Measurements from ENCODE around the gene EXOG. TPM values are rescaled to one million over a fixed set of nuclear protein-coding genes. Genes with fewer than 3 reads are reported as not detected.

EXOG gene
- total and polyA plus RNA-seq, 2 experiments from 2014 or later: 6.3 to 7.5 TPM

- Histone ChIP-seq H3K4me1 (ENCODE audit: insufficient read depth) (no peaks in the 10 kb centered on the region), H3K9me2 (replicated peaks; ENCODE audit: insufficient read depth) (no peaks in the 10 kb centered on the region), H4K20me1 (ENCODE audit: insufficient read depth, poor library complexity, severe bottlenecking) (peaks cover 15% of the 10 kb centered on the region), H3K36me3 (replicated peaks; ENCODE audit: insufficient read depth, low read depth) (no peaks in the 10 kb centered on the region), H2AFZ (no peak overlapping the region), H3K9me3 (ENCODE audit: low read depth) (no peaks in the 10 kb centered on the region), H3K27me3 (no peaks in the 10 kb centered on the region), H3K4me2 (no peak overlapping the region), H3K27ac (no peak overlapping the region), H3K4me3 (no peak overlapping the region), H3K79me2 (peaks cover 20% of the 10 kb centered on the region)
- 80% methylated on average over 10 of the region's 10 CpGs for WGBS (ENCODE audit: low lambda C conversion rate, missing lambda C conversion rate)
- DNase-seq (ENCODE audit: low spot score): peak; percentile 83
- peak; percentile 86 for TF ChIP-seq CTCF (IDR thresholded peaks at IDR 0.05; ENCODE audit: poor library complexity)
- no peak for TF ChIP-seq EZH2 (IDR thresholded peaks at IDR 0.05; ENCODE audit: borderline replicate concordance)
Measured at GRCh38 chr3:38479431-38480092, 16.6 kb upstream of the EXOG start.

- Histone ChIP-seq H3K4me1 (ENCODE audit: insufficient read depth) (no peaks in the 10 kb centered on the region), H3K9me2 (replicated peaks; ENCODE audit: insufficient read depth) (no peaks in the 10 kb centered on the region), H3K79me2 (peaks cover 15% of the 10 kb centered on the region), H3K9me3 (ENCODE audit: low read depth) (no peaks in the 10 kb centered on the region), H3K27me3 (no peaks in the 10 kb centered on the region), H3K4me3 (no peak overlapping the region), H2AFZ (no peak overlapping the region), H3K4me2 (no peak overlapping the region), H4K20me1 (ENCODE audit: insufficient read depth, poor library complexity, severe bottlenecking) (peaks cover 10% of the 10 kb centered on the region), H3K27ac (no peak overlapping the region), H3K36me3 (replicated peaks; ENCODE audit: insufficient read depth, low read depth) (no peaks in the 10 kb centered on the region)
- no peak for DNase-seq (ENCODE audit: low spot score)
- TF ChIP-seq CTCF (IDR thresholded peaks at IDR 0.05; ENCODE audit: poor library complexity): no peak
- no peak for TF ChIP-seq EZH2phosphoT487 (IDR thresholded peaks at IDR 0.05; ENCODE audit: low read depth, severe bottlenecking, unreplicated experiment)
- WGBS (ENCODE audit: low lambda C conversion rate, missing lambda C conversion rate): 87% methylated on average over 3 of the region's 3 CpGs
Measured at GRCh38 chr3:38480093-38480445, 16.1 kb upstream of the EXOG start.

- peaks cover 8% of the 10 kb centered on the region for H4K20me1 ChIP-seq (ENCODE audit: insufficient read depth, poor library complexity, severe bottlenecking)
- H3K9me3 ChIP-seq (ENCODE audit: low read depth): no peaks in the 10 kb centered on the region
- WGBS (ENCODE audit: low lambda C conversion rate, missing lambda C conversion rate): 89% methylated on average over 2 of the region's 2 CpGs
- TF ChIP-seq EZH2 (IDR thresholded peaks at IDR 0.05; ENCODE audit: borderline replicate concordance) (no peak), EZH2phosphoT487 (IDR thresholded peaks at IDR 0.05; ENCODE audit: low read depth, severe bottlenecking, unreplicated experiment) (no peak), CTCF (IDR thresholded peaks at IDR 0.05; ENCODE audit: poor library complexity) (no peak)
- H3K27me3 ChIP-seq: no peaks in the 10 kb centered on the region
- H3K27ac ChIP-seq: no peak overlapping the region
- H2AFZ ChIP-seq: no peak overlapping the region
- H3K4me3 ChIP-seq: no peak overlapping the region
- no peaks in the 10 kb centered on the region for H3K36me3 ChIP-seq (replicated peaks; ENCODE audit: insufficient read depth, low read depth)
- H3K79me2 ChIP-seq: peaks cover 6% of the 10 kb centered on the region
- no peak overlapping the region for H3K4me2 ChIP-seq
- no peaks in the 10 kb centered on the region for H3K4me1 ChIP-seq (ENCODE audit: insufficient read depth)
- no peak for DNase-seq (ENCODE audit: low spot score)
- no peaks in the 10 kb centered on the region for H3K9me2 ChIP-seq (replicated peaks; ENCODE audit: insufficient read depth)
Measured at GRCh38 chr3:38480930-38481329, 15.2 kb upstream of the EXOG start.

- no peaks in the 10 kb centered on the region for H3K9me2 ChIP-seq (replicated peaks; ENCODE audit: insufficient read depth)
- no peaks in the 10 kb centered on the region for H3K79me2 ChIP-seq
- no peak overlapping the region for H3K4me3 ChIP-seq
- no peak for DNase-seq (ENCODE audit: low spot score)
- no peak overlapping the region for H3K4me2 ChIP-seq
- H3K9me3 ChIP-seq (ENCODE audit: low read depth): no peaks in the 10 kb centered on the region
- no peak overlapping the region for H3K27ac ChIP-seq
- WGBS (ENCODE audit: low lambda C conversion rate, missing lambda C conversion rate): 88% methylated on average over 10 of the region's 10 CpGs
- H4K20me1 ChIP-seq (ENCODE audit: insufficient read depth, poor library complexity, severe bottlenecking): no peaks in the 10 kb centered on the region
- H2AFZ ChIP-seq: no peak overlapping the region
- no peak for TF ChIP-seq CTCF (IDR thresholded peaks at IDR 0.05; ENCODE audit: poor library complexity)
- no peak for TF ChIP-seq EZH2 (IDR thresholded peaks at IDR 0.05; ENCODE audit: borderline replicate concordance)
- TF ChIP-seq EZH2phosphoT487 (IDR thresholded peaks at IDR 0.05; ENCODE audit: low read depth, severe bottlenecking, unreplicated experiment): no peak
- no peaks in the 10 kb centered on the region for H3K4me1 ChIP-seq (ENCODE audit: insufficient read depth)
- H3K27me3 ChIP-seq: no peaks in the 10 kb centered on the region
- H3K36me3 ChIP-seq (replicated peaks; ENCODE audit: insufficient read depth, low read depth): no peaks in the 10 kb centered on the region
Measured at GRCh38 chr3:38482951-38483350, 13.2 kb upstream of the EXOG start.
